Cortex of kidney (tissue), 1 donor: ENCODE measurements around the gene CHPT1.

Source experiments
- DNase-seq: peaks from one replicate; lab custom pipeline; 2025; lab: John Stamatoyannopoulos, UW

CHPT1 gene

DNA sequence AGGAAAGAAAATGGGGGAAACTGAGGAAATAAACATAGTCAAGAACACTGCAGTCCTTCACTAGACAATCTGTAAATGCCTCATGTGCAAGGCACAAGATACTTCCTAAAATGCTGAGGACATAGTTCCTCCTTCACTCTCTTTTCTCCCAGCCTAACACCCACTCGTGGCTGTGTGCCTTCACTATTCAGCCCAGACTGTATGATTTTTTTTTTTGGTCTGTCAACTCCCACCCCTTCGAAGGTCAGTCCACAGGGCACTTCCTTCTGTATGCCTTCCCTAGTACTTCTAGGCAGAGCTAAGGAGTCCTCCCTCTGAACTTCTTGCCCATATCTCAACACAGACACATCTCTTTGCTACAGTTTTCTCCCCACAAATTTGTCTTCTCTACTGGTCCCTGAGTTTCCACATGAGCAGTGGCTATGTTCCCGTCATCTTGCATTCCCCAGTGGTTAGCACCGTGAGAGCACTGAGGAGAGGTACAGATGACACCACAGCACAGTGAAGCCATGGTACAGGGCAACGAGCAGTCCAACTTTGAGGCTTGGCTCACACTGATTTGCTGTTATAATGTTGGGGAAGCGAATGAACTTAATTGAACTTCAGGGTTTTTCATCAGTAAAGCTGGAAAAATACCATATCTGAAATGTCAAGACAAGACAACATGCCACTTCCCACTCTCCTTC is 65.9 kb downstream of the CHPT1 start:
- no peak for DNase-seq

DNA sequence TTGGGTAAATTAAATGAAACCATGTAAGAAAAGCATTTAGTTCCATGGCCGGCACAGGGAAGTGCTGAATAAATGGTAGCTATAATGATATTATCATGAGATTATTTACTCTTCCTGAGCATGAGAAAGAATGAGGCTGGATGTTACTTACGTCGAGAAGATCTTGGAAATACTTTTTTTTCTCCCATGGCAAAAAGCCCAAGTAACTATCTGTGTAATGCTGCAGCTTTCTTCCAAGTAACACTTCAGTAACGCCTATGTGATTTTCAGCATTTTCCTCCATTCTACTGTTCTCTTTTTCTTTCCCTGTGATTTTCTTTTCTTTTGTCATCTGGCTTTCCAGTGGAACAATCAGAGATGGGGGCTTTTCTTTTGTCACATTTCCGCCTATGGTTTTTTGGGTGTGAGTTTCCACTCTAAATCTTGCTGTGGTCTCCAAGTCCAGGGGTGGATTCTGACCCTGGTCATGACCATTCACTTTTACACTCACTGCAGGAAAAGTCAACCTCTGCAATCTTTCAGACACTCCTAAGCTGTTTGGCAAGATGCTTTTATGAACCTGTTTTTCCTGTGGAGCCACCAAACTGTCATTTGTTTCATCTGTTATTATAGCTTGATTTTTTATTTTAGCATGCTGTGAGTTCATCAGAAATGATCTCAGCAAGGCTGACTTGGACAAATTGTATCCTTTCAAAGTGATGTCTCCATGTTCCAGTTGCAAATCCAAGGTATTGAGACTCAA is 66.8 kb downstream of the CHPT1 start:
- no peak for DNase-seq

GRCh38 chr12:101767537-101767936 is 70.1 kb downstream of the CHPT1 start:
- DNase-seq: no peak

GRCh38 chr12:101768781-101769180 is 71.3 kb downstream of the CHPT1 start:
- no peak for DNase-seq

- DNase-seq: no peak
These were observed 72.4 kb downstream of the CHPT1 start for GRCh38 chr12:101769865-101770264.

- DNase-seq: no peak
These were observed 74.8 kb downstream of the CHPT1 start for GRCh38 chr12:101772012-101772775.

- no peak for DNase-seq
These were observed 76.3 kb downstream of the CHPT1 start for GRCh38 chr12:101773650-101774162.

- DNase-seq: no peak
These were observed 78.4 kb downstream of the CHPT1 start for GRCh38 chr12:101775816-101776215.

- DNase-seq: no peak
These were observed 80.0 kb downstream of the CHPT1 start for GRCh38 chr12:101777485-101777884.

- no peak for DNase-seq
These were observed 80.5 kb downstream of the CHPT1 start for GRCh38 chr12:101777978-101778377.
